Spinal cord (tissue), 10 donors: ENCODE results near the gene OGFOD1. TPM values are rescaled to one million over a fixed set of nuclear protein-coding genes. Genes with fewer than 3 reads are reported as not detected.
A peak's percentile ranks its signal among the peaks of the same experiment; 100 is the strongest.

Source experiments
- DNase-seq, 6 donors: peaks; one replicate each; pipeline versions ENCODE4 v3.0.0 to v3.0.0-alpha.2; 2013 to 2015; ENCODE audit warnings: low spot score in 6 of 6, low read depth in 4 of 6
- H3K27ac ChIP-seq: one replicate; pipeline ENCODE4 v1.5.1; 2013; ENCODE audit warnings: low read depth, low read length, control low read depth
- H3K27me3 ChIP-seq: one replicate; pipeline ENCODE4 v1.6.1; 2013; ENCODE audit warnings: low read length; ENCODE audit not compliant: control insufficient read depth, insufficient read depth
- H3K36me3 ChIP-seq: one replicate; pipeline ENCODE4 v1.6.1; 2013; ENCODE audit warnings: low read length; ENCODE audit not compliant: control insufficient read depth, insufficient read depth
- H3K4me1 ChIP-seq: one replicate; pipeline ENCODE4 v1.6.1; 2013; ENCODE audit warnings: low read length; ENCODE audit not compliant: control insufficient read depth, insufficient read depth
- H3K4me3 ChIP-seq: one replicate; pipeline ENCODE4 v1.5.1; 2013; ENCODE audit warnings: low read depth, low read length, control low read depth
- H3K9me3 ChIP-seq: one replicate; pipeline ENCODE4 v1.6.1; 2013; ENCODE audit warnings: low read length; ENCODE audit not compliant: control insufficient read depth, insufficient read depth
- WGBS: methylation state at CpG from one replicate; pipeline ENCODE4 v1.1.5; 2013; ENCODE audit warnings: missing lambda C conversion rate; ENCODE audit not compliant: insufficient coverage; 5-methylcytosine and 5-hydroxymethylcytosine counted together
- polyA plus RNA-seq, 2 donors: library from polyadenylated mRNA; unstranded; fragments of 120-200 nt; gene quantifications; one replicate each; pipeline ENCODE4 v1.2.1, GENCODE V29; 2013; ENCODE audit not compliant: insufficient read length in 2 of 2
- total RNA-seq, 2 donors: library from RNA; depleted of rRNA in 1 of 2; stranded (reverse); fragments of 120-200 nt in 1 of 2; fragments of >200 nt in 1 of 2; gene quantifications; one replicate each; pipeline versions ENCODE4 v1.2.3 to v1.2.4, GENCODE V29; 2013 to 2014
- donor health status: healthy.

OGFOD1 gene
- total and polyA plus RNA-seq, 4 donors, result 35.1 to 56.3 (median 42.6) TPM

GRCh38 chr16:56491657-56492261 lies 40.4 kb downstream of the OGFOD1 start:
- peaks cover 26% of the 10 kb centered on the region for H3K36me3 ChIP-seq
- WGBS, result no CpG with 5 or more reads among the region's 4 CpGs
- no peaks in the 10 kb centered on the region for H3K4me1 ChIP-seq
- H3K27me3 ChIP-seq, result no peaks in the 10 kb centered on the region
- no peak for DNase-seq
- no peak overlapping the region for H3K27ac ChIP-seq
- H3K4me3 ChIP-seq, result no peak overlapping the region
- H3K9me3 ChIP-seq, result no peaks in the 10 kb centered on the region

GRCh38 chr16:56493126-56493525 lies 41.8 kb downstream of the OGFOD1 start:
- Histone ChIP-seq H3K27ac (no peak overlapping the region), H3K4me1 (no peaks in the 10 kb centered on the region), H3K9me3 (no peaks in the 10 kb centered on the region), H3K27me3 (no peaks in the 10 kb centered on the region), H3K36me3 (peaks cover 26% of the 10 kb centered on the region), H3K4me3 (no peak overlapping the region)
- WGBS, result no CpG with 5 or more reads among the region's 2 CpGs
- DNase-seq, result no peak

- Histone ChIP-seq H3K27me3 (no peaks in the 10 kb centered on the region), H3K9me3 (no peaks in the 10 kb centered on the region), H3K36me3 (peaks cover 26% of the 10 kb centered on the region), H3K27ac (no peak overlapping the region), H3K4me1 (no peaks in the 10 kb centered on the region), H3K4me3 (no peak overlapping the region)
- DNase-seq, result no peak
- WGBS, result no CpG with 5 or more reads among the region's 1 CpG
Measured at GRCh38 chr16:56493815-56494214, 42.5 kb downstream of the OGFOD1 start.

GRCh38 chr16:56505181-56505580 lies 53.8 kb downstream of the OGFOD1 start:
- H3K27me3 ChIP-seq, result no peaks in the 10 kb centered on the region
- WGBS, result no CpG with 5 or more reads among the region's 3 CpGs
- H3K36me3 ChIP-seq, result peaks cover 41% of the 10 kb centered on the region
- no peaks in the 10 kb centered on the region for H3K4me1 ChIP-seq
- no peaks in the 10 kb centered on the region for H3K9me3 ChIP-seq
- no peak overlapping the region for H3K4me3 ChIP-seq
- DNase-seq, result peak in 2 of 6 donors; percentile 47 to 86
- H3K27ac ChIP-seq, result no peak overlapping the region

- H3K36me3 ChIP-seq, result peaks cover 35% of the 10 kb centered on the region
Measured at GRCh38 chr16:56506941-56507340, 55.6 kb downstream of the OGFOD1 start.

GRCh38 chr16:56510544-56510943 lies 59.2 kb downstream of the OGFOD1 start:
- H3K4me3 ChIP-seq, result no peak overlapping the region
- H3K9me3 ChIP-seq, result no peaks in the 10 kb centered on the region
- no peak for DNase-seq
- no peaks in the 10 kb centered on the region for H3K4me1 ChIP-seq
- H3K36me3 ChIP-seq, result peaks cover 27% of the 10 kb centered on the region
- no peaks in the 10 kb centered on the region for H3K27me3 ChIP-seq
- H3K27ac ChIP-seq, result no peak overlapping the region
- no CpG with 5 or more reads among the region's 2 CpGs for WGBS

More at GRCh38 chr16:56506941-56507340, 55.6 kb downstream of the OGFOD1 start:
- H3K4me1 ChIP-seq, result no peaks in the 10 kb centered on the region
- H3K27ac ChIP-seq, result peak overlapping the region; percentile 29
- no peak overlapping the region for H3K4me3 ChIP-seq
- no peaks in the 10 kb centered on the region for H3K9me3 ChIP-seq
- peak in 1 of 6 donors; percentile 9 for DNase-seq
- H3K27me3 ChIP-seq, result no peaks in the 10 kb centered on the region

GRCh38 chr16:56512025-56512424 lies 60.7 kb downstream of the OGFOD1 start:
- Histone ChIP-seq H3K27me3 (no peaks in the 10 kb centered on the region), H3K4me1 (peaks cover 8% of the 10 kb centered on the region), H3K36me3 (peaks cover 27% of the 10 kb centered on the region), H3K4me3 (no peak overlapping the region), H3K9me3 (no peaks in the 10 kb centered on the region), H3K27ac (no peak overlapping the region)
- no peak for DNase-seq
- 100% methylated on average over 1 of the region's 1 CpG for WGBS

GRCh38 chr16:56513091-56513490 lies 61.7 kb downstream of the OGFOD1 start:
- peaks cover 16% of the 10 kb centered on the region for H3K4me1 ChIP-seq
- DNase-seq, result no peak
- no CpG with 5 or more reads among the region's 2 CpGs for WGBS
- no peak overlapping the region for H3K27ac ChIP-seq
- H3K36me3 ChIP-seq, result peaks cover 21% of the 10 kb centered on the region
- H3K4me3 ChIP-seq, result no peak overlapping the region
- H3K9me3 ChIP-seq, result no peaks in the 10 kb centered on the region
- H3K27me3 ChIP-seq, result no peaks in the 10 kb centered on the region

- H3K4me3 ChIP-seq, result no peak overlapping the region
Measured at GRCh38 chr16:56513972-56514371, 62.6 kb downstream of the OGFOD1 start.

GRCh38 chr16:56514845-56515244 lies 63.5 kb downstream of the OGFOD1 start:
- H3K4me3 ChIP-seq, result no peak overlapping the region
- no peaks in the 10 kb centered on the region for H3K9me3 ChIP-seq
- peaks cover 12% of the 10 kb centered on the region for H3K36me3 ChIP-seq
- H3K27me3 ChIP-seq, result no peaks in the 10 kb centered on the region
- DNase-seq, result no peak
- H3K27ac ChIP-seq, result no peak overlapping the region
- peaks cover 23% of the 10 kb centered on the region for H3K4me1 ChIP-seq
- 68% methylated on average over 2 of the region's 3 CpGs for WGBS

More at GRCh38 chr16:56513972-56514371, 62.6 kb downstream of the OGFOD1 start:
- no CpG with 5 or more reads among the region's 3 CpGs for WGBS
- no peaks in the 10 kb centered on the region for H3K27me3 ChIP-seq
- peak in 3 of 6 donors; percentile 22 to 66 (median 62) for DNase-seq
- H3K36me3 ChIP-seq, result peaks cover 16% of the 10 kb centered on the region
- H3K27ac ChIP-seq, result no peak overlapping the region
- no peaks in the 10 kb centered on the region for H3K9me3 ChIP-seq
- H3K4me1 ChIP-seq, result peaks cover 20% of the 10 kb centered on the region
